GM12875 (cell line): ENCODE measurements around the gene CACNA1D.

ENCODE experiments used
- H3K4me3 ChIP-seq: one replicate; pipeline ENCODE4 v1.5.1; 2011; ENCODE audit warnings: low read depth, low read length, control low read depth
- TF ChIP-seq, protein P1 (sequence below): IDR thresholded peaks from 2 replicates; pipeline ENCODE4 v1.5.1; 2011; ENCODE audit warnings: low read depth, mild to moderate bottlenecking, control low read depth, inconsistent platforms, low read length, moderate library complexity, borderline replicate concordance; ENCODE audit not compliant: insufficient read depth

CACNA1D gene

GRCh38 chr3:53823026-53823955 is 328.9 kb downstream of the CACNA1D start:
- TF ChIP-seq, protein P1, sequence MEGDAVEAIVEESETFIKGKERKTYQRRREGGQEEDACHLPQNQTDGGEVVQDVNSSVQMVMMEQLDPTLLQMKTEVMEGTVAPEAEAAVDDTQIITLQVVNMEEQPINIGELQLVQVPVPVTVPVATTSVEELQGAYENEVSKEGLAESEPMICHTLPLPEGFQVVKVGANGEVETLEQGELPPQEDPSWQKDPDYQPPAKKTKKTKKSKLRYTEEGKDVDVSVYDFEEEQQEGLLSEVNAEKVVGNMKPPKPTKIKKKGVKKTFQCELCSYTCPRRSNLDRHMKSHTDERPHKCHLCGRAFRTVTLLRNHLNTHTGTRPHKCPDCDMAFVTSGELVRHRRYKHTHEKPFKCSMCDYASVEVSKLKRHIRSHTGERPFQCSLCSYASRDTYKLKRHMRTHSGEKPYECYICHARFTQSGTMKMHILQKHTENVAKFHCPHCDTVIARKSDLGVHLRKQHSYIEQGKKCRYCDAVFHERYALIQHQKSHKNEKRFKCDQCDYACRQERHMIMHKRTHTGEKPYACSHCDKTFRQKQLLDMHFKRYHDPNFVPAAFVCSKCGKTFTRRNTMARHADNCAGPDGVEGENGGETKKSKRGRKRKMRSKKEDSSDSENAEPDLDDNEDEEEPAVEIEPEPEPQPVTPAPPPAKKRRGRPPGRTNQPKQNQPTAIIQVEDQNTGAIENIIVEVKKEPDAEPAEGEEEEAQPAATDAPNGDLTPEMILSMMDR: no peak
- no peak overlapping the region for H3K4me3 ChIP-seq

DNA sequence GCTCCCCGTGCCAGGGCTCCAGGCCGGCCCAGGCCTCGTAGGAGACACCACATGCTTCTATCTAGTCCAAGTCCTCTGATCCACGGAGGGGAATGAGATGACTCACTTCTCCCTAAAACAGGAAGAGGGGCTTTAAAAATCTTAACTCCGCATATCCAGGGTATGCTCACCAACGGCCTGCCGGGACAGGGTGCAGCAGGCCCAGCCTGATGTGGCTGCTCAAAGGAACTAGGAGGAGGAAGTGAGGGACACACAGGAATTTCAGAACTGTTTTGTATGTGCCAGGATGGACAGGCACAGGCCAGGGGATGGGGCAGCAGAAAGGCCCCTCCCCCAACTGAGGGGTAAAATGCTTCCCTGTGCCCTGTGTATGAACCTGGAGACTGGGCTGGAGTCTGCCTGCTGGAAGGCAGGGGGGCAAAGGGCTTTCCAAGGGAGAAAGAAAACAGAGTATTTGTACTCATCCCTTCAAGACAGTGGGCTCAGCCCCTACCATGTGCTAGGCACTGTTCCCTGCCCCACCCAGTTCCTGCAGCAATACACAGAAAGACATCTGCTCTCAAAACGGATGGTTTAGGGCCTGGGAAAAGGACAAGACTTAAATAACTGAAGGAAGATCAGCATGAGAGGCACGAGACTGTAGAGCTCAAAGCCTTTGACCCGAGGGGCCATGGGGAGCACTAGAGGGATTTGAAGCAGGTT is 329.7 kb downstream of the CACNA1D start:
- no peak overlapping the region for H3K4me3 ChIP-seq
- TF ChIP-seq, protein P1: no peak

DNA sequence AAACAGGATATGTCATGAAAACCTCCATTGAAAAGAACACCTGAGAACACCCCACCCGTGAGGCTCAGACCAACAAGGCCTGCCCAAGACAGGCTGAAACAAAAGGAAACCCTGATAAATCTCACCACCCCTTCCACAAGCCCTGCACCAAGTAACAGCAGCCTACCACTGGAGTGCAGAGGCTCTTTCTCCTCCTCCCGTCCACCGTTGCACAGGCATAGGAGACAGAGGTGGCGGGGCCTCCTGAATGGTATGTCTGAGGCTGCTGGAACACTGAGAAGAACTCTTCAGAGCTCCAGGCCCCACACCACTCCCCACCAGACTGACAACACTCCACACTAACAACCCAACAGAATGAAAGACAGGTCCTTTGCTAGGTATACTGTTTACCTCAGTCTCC is 330.4 kb downstream of the CACNA1D start:
- TF ChIP-seq, protein P1: no peak
- H3K4me3 ChIP-seq: no peak overlapping the region

DNA sequence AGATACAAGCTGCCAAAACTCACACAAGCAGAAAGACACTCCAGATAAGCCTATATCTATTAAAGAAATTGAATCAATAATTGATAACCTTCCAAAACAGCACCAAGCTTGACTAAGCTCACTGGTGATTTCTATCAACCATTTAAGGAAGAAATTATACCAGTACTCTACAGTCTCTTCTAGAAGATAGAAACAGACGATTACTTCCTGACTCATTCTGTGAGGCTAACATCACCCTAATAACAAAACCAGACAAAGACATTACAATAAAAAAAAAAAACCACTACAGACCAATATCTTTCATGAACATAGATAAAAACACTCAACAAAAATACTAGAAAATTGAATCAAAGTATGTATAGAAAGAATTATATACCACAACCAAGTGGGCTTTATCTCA is 331.6 kb downstream of the CACNA1D start:
- TF ChIP-seq, protein P1: no peak
- no peak overlapping the region for H3K4me3 ChIP-seq

GRCh38 chr3:53828581-53828980 is 334.2 kb downstream of the CACNA1D start:
- TF ChIP-seq, protein P1: no peak

GRCh38 chr3:53829605-53830004 is 335.2 kb downstream of the CACNA1D start:
- H3K4me3 ChIP-seq: no peak overlapping the region
- TF ChIP-seq, protein P1: no peak

More at GRCh38 chr3:53828581-53828980, 334.2 kb downstream of the CACNA1D start:
- no peak overlapping the region for H3K4me3 ChIP-seq
